ENCODE measurements around the gene KIF26B.
"Not testable (repeated sequence)": the region's sequence is repeated elsewhere in the genome, so short reads cannot be mapped to it uniquely, and the experiment has no call there.

KIF26B gene

GRCh38 chr1:245718123-245718522 is 563.3 kb downstream of the KIF26B start:
- no peak for DNase-seq

- DNase-seq: no peak
These were observed 564.2 kb downstream of the KIF26B start for GRCh38 chr1:245718951-245719350.

DNA sequence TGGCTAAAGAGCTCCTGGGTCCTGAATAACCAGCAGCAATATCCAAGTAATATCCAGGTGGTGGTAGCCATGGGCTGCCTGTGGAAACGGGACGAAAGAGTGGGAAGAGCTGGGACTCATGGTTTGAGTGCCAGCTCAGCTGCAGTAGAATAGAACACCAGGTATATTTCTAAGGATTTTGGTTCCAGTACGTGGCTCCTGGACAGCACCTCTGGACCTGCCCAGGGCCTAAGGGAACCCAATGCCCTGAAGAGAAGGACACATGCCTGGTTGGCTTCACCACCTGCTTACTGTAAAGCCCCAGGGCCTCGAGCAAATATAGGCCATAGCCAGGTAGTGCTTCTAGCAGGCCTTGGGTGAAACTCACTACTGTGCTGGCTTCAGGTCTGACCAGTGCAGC is 566.7 kb downstream of the KIF26B start:
- DNase-seq: no peak

GRCh38 chr1:245728035-245728434 is 573.2 kb downstream of the KIF26B start:
- DNase-seq: not testable (repeated sequence)

DNA sequence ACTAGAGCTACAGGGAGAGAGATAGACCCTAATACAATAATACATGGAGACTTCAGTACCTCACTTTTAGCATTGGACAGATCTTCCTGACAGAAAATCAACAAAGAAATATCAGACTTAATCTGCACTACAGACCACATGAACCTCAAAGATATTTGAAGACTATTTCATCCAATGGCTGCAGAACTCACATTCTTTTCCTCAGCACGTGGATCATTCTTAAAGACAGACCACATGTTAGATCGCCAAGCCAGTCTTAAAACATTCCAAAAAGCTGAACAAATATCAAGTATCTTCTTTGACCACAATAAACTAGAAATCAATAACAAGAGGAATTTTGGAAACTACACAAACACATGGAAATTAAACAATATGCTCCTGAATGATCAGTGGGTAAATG is 576.0 kb downstream of the KIF26B start:
- no peak for DNase-seq

DNA sequence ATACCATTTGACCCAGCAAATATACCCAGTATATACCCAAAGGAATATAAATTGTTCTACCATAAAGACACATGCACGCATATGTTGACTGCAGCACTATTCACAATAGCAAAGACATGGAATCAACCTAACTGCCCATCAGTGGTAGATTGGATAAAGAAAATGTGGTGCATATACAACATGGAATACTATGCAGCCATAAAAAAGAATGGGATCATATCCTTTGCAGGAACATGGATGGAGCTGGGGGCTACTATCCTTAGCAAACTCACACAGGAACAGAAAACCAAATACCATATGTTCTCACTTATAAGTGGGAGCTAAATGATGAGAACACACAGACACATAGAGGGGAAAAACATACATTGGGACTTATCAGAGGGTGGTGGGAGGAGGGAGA is 585.6 kb downstream of the KIF26B start:
- not testable (repeated sequence) for DNase-seq

- DNase-seq: no peak
These were observed 588.1 kb downstream of the KIF26B start for GRCh38 chr1:245742896-245743295.

DNA sequence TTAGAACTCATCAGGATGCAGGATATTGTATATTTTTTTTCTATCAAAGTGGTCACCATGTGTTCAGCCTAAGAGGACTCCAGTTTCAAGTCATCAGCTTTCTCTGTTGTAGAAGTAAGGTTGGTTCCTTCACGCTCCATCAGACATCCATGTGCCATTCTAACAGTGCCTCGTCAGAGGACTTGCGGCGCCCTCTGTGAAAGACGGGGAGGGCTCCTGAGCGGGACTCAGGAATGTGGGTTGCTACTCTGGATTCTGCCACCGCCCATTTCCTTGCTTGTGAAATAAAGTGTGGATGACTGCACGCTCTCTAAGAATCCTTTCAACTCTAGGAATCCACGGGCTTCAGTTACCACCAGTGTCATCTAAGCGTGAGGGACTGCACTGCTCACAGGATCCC is 593.5 kb downstream of the KIF26B start:
- DNase-seq: no peak

DNA sequence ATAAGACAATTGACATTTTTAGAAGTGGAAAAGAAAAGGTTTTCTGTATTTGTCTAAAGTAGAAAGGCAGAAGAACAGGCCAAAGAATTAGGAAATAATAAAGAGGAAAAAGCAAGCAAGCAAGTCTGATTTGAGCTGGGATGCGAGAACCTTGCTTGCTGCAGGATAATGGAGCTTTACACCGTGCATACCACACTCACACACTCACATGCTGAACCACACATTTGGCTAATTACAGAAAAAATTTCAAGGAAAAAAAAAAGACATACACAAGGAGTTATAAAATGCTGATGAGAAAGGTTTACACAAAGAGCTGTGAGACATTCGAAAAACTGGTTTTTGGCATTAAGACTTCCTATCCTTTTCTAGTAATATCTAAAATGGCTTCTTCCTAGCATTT is 593.9 kb downstream of the KIF26B start:
- DNase-seq: no peak

DNA sequence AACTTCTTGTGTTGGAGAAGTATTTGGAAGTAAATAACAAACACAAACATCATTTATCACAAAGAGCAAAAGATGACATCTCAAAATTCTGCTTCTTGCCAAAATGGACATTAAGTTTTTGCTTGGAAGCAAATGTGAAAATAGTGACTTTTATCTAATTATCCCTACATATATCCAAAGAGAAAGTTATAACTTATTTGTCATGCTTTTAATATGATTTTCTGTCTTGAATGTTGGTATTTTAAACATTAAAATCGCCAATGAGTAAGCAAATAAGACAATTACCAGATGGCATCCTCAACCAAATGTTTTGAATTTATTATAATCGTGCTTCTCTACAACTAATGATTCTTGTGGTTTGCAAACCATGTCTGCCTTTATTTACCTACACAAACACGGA is 594.3 kb downstream of the KIF26B start:
- no peak for DNase-seq

- DNase-seq: no peak
These were observed 595.5 kb downstream of the KIF26B start for GRCh38 chr1:245750261-245750660.

DNA sequence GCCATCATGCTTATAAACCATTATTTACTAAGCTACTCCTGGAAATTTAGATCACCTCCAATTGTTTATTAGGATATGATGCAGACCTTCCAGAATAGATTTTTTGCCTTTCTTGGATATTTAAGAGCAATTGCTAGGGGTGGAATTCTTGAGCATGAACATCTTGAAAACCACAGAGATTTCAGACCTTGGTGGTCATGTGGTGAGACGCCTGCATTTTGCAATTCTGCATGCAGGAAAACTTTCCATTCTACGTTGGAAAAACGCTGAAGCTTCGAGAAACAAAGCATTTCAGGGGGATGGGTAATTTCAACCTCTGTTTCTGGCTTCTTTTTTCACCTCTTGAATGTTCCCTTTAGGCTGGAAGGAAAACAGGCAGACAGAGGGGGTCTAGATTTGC is 596.3 kb downstream of the KIF26B start:
- no peak for DNase-seq

GRCh38 chr1:245751726-245752470 is 597.1 kb downstream of the KIF26B start:
- no peak for DNase-seq

DNA sequence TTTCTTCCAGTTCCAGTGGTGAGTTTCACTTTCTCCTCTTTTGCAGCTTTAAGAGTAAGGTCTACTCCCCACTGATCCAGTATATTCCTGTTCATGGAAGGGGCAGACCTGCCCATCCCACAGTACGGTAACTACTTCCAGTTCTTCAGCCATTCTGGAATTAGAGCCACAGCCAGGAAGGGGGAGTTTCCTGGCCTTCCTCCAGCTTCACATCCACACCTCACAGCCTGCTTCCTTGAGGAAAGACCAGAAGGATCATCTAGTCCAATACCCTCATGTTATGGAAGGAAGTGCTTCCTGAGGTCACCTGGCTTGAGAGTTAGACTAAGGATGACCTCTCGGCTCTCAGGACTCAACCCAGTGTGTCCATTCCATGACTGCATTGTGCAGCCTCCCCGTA is 597.8 kb downstream of the KIF26B start:
- DNase-seq: no peak

DNA sequence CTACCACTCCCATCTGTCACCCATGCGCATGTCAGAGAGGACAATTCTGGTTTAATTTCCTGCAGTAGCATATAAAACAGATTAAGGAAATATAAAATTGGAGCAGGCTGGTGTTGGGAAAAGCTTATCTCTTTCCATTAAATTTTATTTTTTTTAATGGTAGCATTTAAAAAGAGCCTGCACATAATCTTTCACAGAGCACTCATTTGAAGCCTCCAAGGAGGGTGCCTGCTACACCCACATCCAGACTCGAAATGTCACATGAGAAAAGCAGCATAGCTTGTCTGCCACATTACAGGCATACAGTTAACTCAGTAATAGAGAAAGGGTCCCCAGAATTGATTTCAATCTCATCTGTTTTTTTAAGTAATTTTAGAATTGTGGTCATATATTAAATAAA is 599.0 kb downstream of the KIF26B start:
- no peak for DNase-seq

- no peak for DNase-seq
These were observed 599.7 kb downstream of the KIF26B start for GRCh38 chr1:245754463-245754961.
